Measurements from ENCODE around the gene CGB5. TPM values are rescaled to one million over a fixed set of nuclear protein-coding genes. Genes with fewer than 3 reads are reported as not detected.
"Not testable (repeated sequence)": the region's sequence is repeated elsewhere in the genome, so short reads cannot be mapped to it uniquely, and the experiment has no call there.

Gene CGB5
- total RNA-seq, 1 experiment from 2014 or later = not detected

DNA sequence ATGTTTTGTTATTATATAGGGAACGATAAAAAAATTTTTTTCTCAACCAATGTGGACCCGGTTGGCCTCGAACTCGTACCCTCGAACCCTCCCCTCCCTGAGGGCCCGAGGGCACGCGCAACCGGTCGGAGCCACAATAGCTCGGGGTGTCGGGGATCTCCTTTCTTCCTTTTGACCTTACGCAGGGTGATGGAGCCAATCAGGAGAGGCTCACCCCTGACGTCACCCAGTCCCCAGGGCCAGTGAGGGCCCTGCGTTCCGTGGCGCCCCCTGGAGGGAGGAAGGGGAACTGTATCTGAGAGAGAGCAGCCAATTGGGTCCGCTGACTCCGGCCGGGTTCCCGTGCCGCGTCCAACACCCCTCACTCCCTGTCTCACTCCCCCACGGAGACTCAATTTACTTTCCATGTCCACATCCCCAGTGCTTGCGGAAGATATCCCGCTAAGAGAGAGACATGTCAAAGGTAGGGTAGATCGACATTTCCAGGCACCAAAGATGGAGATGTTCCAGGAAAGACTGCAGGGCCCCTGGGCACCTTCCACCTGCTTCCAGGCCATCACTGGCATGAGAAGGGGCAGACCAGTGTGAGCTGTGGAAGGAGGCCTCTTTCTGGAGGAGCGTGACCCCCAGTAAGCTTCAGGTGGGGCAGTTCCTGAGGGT is 11.9 kb upstream of the CGB5 start, which contains the start of gene CGB2:
Gene CGB2 (plus strand): TSS at position 249 of the 660 bp plus-strand sequence. CDS start 206 bp downstream, at position 455.
- BruUV-seq (replicated peaks); ATAC-seq; in situ Hi-C loops (cut with HindIII; ENCODE audit: low pct_unique_long_range_greater_than_20kb, low sequenced_read_pairs): not testable (repeated sequence)

DNA sequence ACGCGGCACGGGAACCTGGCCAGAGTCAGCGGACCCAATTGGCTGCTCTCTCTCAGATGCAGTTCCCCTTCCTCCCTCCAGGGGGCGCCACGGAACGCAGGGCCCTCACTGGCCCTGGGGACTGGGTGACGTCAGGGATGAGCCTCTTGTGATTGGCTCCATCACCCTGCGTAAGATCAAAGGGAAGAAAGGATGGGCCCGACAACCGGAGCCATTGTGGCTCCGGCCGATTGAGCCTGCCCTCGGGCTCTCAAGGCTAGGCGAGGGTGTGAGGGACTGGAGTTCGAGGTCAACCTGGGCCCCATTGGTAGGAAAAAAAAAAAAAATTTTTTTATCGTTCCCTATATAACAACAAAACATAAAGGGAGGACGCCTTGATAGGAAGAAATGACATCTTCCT is 6.8 kb upstream of the CGB5 start, which contains the start of gene CGB1:
Gene CGB1 (minus strand): TSS at position 81 of the 400 bp plus-strand sequence. CDS start 184 bp downstream, outside the sequence.
- CTCF ChIA-PET; H3K27ac ChIP-seq (ENCODE audit: low read length): not testable (repeated sequence)

More for the DNA sequence above, 11.9 kb upstream of the CGB5 start, which contains the start of gene CGB2:
- H3K9me3 ChIP-seq (ENCODE audit: control insufficient read depth, insufficient read depth, low read depth, low read length); POLR2A ChIA-PET; DNase-seq (ENCODE audit: low read depth, low spot score); CTCF ChIA-PET; intact Hi-C loops (cut with micrococcal nuclease; ENCODE audit: unreplicated experiment); H3K4me3 ChIP-seq (ENCODE audit: low read depth in 2 of 2, low read length in 2 of 2); H3K4me1 ChIP-seq (ENCODE audit: control insufficient read depth, insufficient read depth, low read length); H3K27me3 ChIP-seq (ENCODE audit: control insufficient read depth, insufficient read depth, low read length); H3K27ac ChIP-seq (ENCODE audit: low read length); H3K36me3 ChIP-seq (ENCODE audit: control insufficient read depth, insufficient read depth, low read length): not testable (repeated sequence)
- TF ChIP-seq, protein P1, sequence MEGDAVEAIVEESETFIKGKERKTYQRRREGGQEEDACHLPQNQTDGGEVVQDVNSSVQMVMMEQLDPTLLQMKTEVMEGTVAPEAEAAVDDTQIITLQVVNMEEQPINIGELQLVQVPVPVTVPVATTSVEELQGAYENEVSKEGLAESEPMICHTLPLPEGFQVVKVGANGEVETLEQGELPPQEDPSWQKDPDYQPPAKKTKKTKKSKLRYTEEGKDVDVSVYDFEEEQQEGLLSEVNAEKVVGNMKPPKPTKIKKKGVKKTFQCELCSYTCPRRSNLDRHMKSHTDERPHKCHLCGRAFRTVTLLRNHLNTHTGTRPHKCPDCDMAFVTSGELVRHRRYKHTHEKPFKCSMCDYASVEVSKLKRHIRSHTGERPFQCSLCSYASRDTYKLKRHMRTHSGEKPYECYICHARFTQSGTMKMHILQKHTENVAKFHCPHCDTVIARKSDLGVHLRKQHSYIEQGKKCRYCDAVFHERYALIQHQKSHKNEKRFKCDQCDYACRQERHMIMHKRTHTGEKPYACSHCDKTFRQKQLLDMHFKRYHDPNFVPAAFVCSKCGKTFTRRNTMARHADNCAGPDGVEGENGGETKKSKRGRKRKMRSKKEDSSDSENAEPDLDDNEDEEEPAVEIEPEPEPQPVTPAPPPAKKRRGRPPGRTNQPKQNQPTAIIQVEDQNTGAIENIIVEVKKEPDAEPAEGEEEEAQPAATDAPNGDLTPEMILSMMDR (IDR thresholded peaks at IDR 0.05) = peak; percentile 69

DNA sequence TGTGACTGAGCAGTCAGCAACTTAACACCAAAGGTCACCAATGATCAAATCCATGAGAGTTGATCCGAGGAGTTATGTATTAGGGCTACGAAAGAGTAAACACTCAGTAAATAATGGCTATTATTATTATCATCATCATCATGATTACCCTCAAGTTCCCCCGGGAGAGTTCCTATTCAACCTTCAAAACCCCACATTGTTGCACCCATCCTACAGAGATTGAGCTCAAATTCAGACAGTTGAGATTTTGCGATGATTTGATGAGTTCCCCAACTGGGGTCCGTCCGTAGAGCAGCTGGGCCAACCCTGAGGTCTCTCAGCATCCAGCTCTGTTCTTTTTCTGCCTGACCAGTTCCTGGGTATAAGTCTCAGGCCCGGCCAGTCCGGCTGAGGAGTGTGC is 5.5 kb upstream of the CGB5 start:
- H3K36me3 ChIP-seq (ENCODE audit: control insufficient read depth, insufficient read depth, low read length); BruUV-seq (replicated peaks); ATAC-seq; intact Hi-C loops (cut with micrococcal nuclease; ENCODE audit: unreplicated experiment); in situ Hi-C loops (cut with HindIII; ENCODE audit: low pct_unique_long_range_greater_than_20kb, low sequenced_read_pairs); H3K9me3 ChIP-seq (ENCODE audit: control insufficient read depth, insufficient read depth, low read depth, low read length); H3K4me1 ChIP-seq (ENCODE audit: control insufficient read depth, insufficient read depth, low read length); CTCF ChIA-PET; DNase-seq (ENCODE audit: low read depth, low spot score); H3K4me3 ChIP-seq (ENCODE audit: low read depth in 2 of 2, low read length in 2 of 2); H3K27ac ChIP-seq (ENCODE audit: low read length); POLR2A ChIA-PET; H3K27me3 ChIP-seq (ENCODE audit: control insufficient read depth, insufficient read depth, low read length): not testable (repeated sequence)

More for the DNA sequence above, 6.8 kb upstream of the CGB5 start, which contains the start of gene CGB1:
- POLR2A ChIA-PET; intact Hi-C loops (cut with micrococcal nuclease; ENCODE audit: unreplicated experiment); H3K27me3 ChIP-seq (ENCODE audit: control insufficient read depth, insufficient read depth, low read length); in situ Hi-C loops (cut with HindIII; ENCODE audit: low pct_unique_long_range_greater_than_20kb, low sequenced_read_pairs); H3K4me1 ChIP-seq (ENCODE audit: control insufficient read depth, insufficient read depth, low read length); DNase-seq (ENCODE audit: low read depth, low spot score); H3K36me3 ChIP-seq (ENCODE audit: control insufficient read depth, insufficient read depth, low read length); H3K9me3 ChIP-seq (ENCODE audit: control insufficient read depth, insufficient read depth, low read depth, low read length); ATAC-seq; BruUV-seq (replicated peaks); H3K4me3 ChIP-seq (ENCODE audit: low read depth in 2 of 2, low read length in 2 of 2): not testable (repeated sequence)
- TF ChIP-seq, protein P1 (IDR thresholded peaks at IDR 0.05) = peak; percentile 80
- TF ChIP-seq TCF7L2 (IDR thresholded peaks at IDR 0.05; ENCODE audit: low read depth, low read length) = peak; percentile 54; the same call in 1 of the 2 replicates

DNA sequence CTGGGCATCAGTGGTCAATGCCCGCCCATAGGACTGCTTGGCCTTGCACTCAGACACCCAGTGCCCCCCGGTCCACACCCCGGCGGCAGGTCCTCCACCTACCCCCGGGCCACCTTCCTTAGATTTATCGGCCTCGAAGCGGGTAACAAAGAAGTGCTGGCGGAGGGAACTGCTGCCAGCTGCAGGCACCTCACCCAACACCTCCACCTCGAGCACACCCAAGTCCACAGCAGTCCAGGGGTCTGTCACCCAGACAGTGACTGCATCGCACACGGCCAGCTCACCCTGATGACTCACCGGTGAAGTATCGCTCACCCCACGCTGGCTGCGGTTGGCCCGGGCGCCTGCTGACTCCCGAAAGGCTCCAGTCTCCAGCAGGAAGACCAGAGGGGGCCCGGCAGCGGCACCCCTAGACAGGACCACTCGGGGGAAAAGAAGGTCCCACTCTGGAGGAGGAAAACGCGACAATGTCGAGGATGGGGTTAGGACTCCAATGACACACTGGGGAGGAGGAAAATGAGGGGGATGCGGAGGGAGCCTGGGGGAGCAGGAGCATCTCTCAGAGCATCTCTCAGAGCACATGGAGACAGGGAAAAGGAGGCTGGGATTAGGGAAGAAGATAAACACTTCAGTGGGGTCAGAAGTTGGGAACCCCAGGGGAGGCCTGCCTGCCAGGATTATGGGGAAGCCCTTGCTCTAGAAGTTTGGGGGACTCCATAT is 4.9 kb upstream of the CGB5 start:
- POLR2A ChIA-PET; H3K36me3 ChIP-seq (ENCODE audit: control insufficient read depth, insufficient read depth, low read length); H3K9me3 ChIP-seq (ENCODE audit: control insufficient read depth, insufficient read depth, low read depth, low read length); H3K27me3 ChIP-seq (ENCODE audit: control insufficient read depth, insufficient read depth, low read length); CTCF ChIA-PET; H3K27ac ChIP-seq (ENCODE audit: low read length); H3K4me3 ChIP-seq (ENCODE audit: low read depth in 2 of 2, low read length in 2 of 2); intact Hi-C loops (cut with micrococcal nuclease; ENCODE audit: unreplicated experiment); H3K4me1 ChIP-seq (ENCODE audit: control insufficient read depth, insufficient read depth, low read length); BruUV-seq (replicated peaks); in situ Hi-C loops (cut with HindIII; ENCODE audit: low pct_unique_long_range_greater_than_20kb, low sequenced_read_pairs); DNase-seq (ENCODE audit: low read depth, low spot score): not testable (repeated sequence)
- ATAC-seq = peak; percentile 92

DNA sequence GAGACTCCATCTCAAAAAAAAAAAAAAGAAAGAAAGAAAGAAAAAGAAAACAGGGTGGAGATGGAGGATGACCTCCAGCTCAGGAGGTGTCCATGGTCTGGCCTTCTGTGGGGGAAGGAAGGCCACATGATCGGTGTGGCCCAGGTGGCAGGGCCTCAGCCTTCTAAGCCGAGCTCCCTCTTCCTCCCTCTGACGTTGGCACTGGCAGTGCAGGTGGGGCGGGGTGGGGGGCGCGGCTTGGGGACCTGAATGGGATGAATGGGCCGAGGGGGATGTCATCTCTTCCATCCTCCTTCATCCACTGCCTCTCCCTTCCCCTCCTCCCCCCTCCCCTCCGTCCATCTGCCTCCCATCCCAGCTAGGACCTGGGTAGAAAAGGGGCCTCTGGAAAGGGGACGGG is 3.9 kb upstream of the CGB5 start:
- DNase-seq (ENCODE audit: low read depth, low spot score); H3K4me3 ChIP-seq (ENCODE audit: low read depth in 2 of 2, low read length in 2 of 2); H3K27me3 ChIP-seq (ENCODE audit: control insufficient read depth, insufficient read depth, low read length); ATAC-seq; H3K36me3 ChIP-seq (ENCODE audit: control insufficient read depth, insufficient read depth, low read length); in situ Hi-C loops (cut with HindIII; ENCODE audit: low pct_unique_long_range_greater_than_20kb, low sequenced_read_pairs); H3K4me1 ChIP-seq (ENCODE audit: control insufficient read depth, insufficient read depth, low read length); H3K9me3 ChIP-seq (ENCODE audit: control insufficient read depth, insufficient read depth, low read depth, low read length); BruUV-seq (replicated peaks); POLR2A ChIA-PET; intact Hi-C loops (cut with micrococcal nuclease; ENCODE audit: unreplicated experiment); H3K27ac ChIP-seq (ENCODE audit: low read length): not testable (repeated sequence)
- CTCF ChIA-PET = interaction anchor here (0.6 kb wide), 2 partner anchors 233 to 681 kb away, joined by 4 to 11 read pairs; no protein-coding TSS in a partner anchor

All from Panc1 (cell line).